Upper lobe of right lung (tissue), 1 donor: ENCODE data around the gene PPP1R36. TPM values are rescaled to one million over a fixed set of nuclear protein-coding genes. Genes with fewer than 3 reads are reported as not detected.

Experiments
- ATAC-seq: fragments of 200-7000 bp; cut with Tn5 transposase; one replicate; pipeline ENCODE4 v1.9.1; 2020; ENCODE audit warnings: mild to moderate bottlenecking, moderate library complexity
- DNase-seq: peaks from one replicate; pipeline ENCODE4 v3.0.0-alpha.2; 2020
- H3K27ac ChIP-seq: fragments of 200-600 bp; one replicate; pipeline ENCODE4 v1.8.0; 2022
- H3K27me3 ChIP-seq: fragments of 200-600 bp; one replicate; pipeline ENCODE4 v1.8.0; 2022; ENCODE audit warnings: mild to moderate bottlenecking
- H3K36me3 ChIP-seq: fragments of 200-600 bp; one replicate; pipeline ENCODE4 v1.8.0; 2022
- H3K4me1 ChIP-seq: fragments of 200-600 bp; one replicate; pipeline ENCODE4 v1.8.0; 2022
- H3K4me3 ChIP-seq: fragments of 200-600 bp; one replicate; pipeline ENCODE4 v1.8.0; 2022; ENCODE audit warnings: mild to moderate bottlenecking
- H3K9me3 ChIP-seq: fragments of 200-600 bp; one replicate; pipeline ENCODE4 v1.8.0; 2022
- intact Hi-C: fragments of 100-400 bp; cut with DNase I; formaldehyde crosslinking; loops from one replicate; pipeline ENCODE4 v1.11.0; 2022
- total RNA-seq: library from RNA; stranded (reverse); fragmentation: NEBNext Ultra II Directional; extraction: Animal tissue kit (Norgen Biotek cat#: 25700); gene quantifications from one replicate; pipeline ENCODE4 v1.2.1, GENCODE V29; 2021
- TF ChIP-seq, protein P1 (sequence below): fragments of 200-600 bp; IDR thresholded peaks from one replicate; pipeline ENCODE4 v1.8.0; 2022; ENCODE audit warnings: antibody characterized with exemption
- donor health status: DM: no; HTN: yes; CAD: no; lungs with severe emphysema.

Gene PPP1R36
- total RNA-seq, 1 donor from 2014 or later: 0.46 TPM

DNA sequence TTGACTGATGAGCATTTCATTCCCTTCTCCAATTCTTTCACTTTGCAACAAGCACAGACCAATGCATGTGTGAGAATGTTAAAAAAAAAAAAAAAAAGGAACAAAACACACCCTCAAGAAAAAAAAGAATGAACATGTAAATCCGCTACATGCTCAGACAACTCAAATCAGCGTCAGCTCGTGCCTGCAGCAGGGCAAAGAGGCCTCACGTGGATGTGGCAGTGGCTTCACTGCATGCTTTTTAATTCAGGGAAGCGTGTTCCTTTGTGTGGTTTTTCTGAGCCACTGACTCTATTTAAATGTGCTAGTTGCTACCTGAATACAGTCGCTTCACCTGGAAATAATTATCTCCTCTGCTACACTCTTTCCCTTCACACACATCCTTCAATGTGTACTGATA lies 55.1 kb downstream of the PPP1R36 start:
- TF ChIP-seq, protein P1, sequence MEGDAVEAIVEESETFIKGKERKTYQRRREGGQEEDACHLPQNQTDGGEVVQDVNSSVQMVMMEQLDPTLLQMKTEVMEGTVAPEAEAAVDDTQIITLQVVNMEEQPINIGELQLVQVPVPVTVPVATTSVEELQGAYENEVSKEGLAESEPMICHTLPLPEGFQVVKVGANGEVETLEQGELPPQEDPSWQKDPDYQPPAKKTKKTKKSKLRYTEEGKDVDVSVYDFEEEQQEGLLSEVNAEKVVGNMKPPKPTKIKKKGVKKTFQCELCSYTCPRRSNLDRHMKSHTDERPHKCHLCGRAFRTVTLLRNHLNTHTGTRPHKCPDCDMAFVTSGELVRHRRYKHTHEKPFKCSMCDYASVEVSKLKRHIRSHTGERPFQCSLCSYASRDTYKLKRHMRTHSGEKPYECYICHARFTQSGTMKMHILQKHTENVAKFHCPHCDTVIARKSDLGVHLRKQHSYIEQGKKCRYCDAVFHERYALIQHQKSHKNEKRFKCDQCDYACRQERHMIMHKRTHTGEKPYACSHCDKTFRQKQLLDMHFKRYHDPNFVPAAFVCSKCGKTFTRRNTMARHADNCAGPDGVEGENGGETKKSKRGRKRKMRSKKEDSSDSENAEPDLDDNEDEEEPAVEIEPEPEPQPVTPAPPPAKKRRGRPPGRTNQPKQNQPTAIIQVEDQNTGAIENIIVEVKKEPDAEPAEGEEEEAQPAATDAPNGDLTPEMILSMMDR: no peak
- no peaks in the 10 kb centered on the region for H3K36me3 ChIP-seq
- H3K4me1 ChIP-seq: no peaks in the 10 kb centered on the region
- peaks cover 12% of the 10 kb centered on the region for H3K27me3 ChIP-seq
- intact Hi-C loops: no loop called here
- H3K9me3 ChIP-seq: no peaks in the 10 kb centered on the region
- ATAC-seq (no peak), DNase-seq (no peak)
- H3K27ac ChIP-seq: no peak overlapping the region
- H3K4me3 ChIP-seq: no peak overlapping the region

DNA sequence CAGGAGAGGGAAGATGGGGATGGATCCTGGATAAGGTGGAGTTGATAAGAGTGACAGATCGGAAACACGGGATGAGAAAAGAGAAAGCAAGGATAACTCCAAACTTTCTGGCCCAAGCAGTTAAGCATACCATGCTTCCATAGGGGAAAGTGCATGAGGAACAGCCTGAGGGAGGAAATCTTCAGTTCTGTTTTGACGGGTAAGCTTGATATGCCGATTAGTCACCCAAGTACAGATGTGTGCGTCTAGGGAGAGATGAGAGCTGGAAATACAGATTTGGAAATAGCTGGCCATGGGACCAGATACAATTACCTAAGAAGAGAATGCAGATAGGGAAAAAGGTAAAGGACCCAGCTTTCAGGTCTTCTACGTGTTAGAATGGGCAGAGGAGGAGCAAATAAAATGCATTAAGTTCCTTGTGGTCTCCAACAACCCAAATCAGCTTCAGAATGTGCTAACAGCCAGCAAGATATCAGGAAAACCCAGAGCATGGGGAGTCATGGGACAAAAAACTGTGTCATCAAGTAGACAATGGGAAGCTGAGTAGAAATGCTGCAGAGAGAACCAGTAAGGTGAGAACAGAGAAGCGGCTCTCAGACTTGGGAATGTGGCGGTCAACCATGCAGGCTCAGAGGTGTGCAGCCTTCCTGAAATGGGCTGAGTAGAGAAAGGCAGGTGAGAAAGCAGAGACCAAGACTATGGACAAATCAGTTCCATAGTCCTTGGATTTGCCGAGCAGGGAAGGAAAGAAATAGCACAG lies 56.3 kb downstream of the PPP1R36 start:
- Histone ChIP-seq H3K4me1 (peaks cover 4% of the 10 kb centered on the region), H3K27ac (no peak overlapping the region), H3K27me3 (peaks cover 12% of the 10 kb centered on the region), H3K4me3 (no peak overlapping the region), H3K9me3 (no peaks in the 10 kb centered on the region), H3K36me3 (no peaks in the 10 kb centered on the region)
- DNase-seq (no peak), ATAC-seq (no peak)
- TF ChIP-seq, protein P1: no peak
- intact Hi-C loops: no loop called here

DNA sequence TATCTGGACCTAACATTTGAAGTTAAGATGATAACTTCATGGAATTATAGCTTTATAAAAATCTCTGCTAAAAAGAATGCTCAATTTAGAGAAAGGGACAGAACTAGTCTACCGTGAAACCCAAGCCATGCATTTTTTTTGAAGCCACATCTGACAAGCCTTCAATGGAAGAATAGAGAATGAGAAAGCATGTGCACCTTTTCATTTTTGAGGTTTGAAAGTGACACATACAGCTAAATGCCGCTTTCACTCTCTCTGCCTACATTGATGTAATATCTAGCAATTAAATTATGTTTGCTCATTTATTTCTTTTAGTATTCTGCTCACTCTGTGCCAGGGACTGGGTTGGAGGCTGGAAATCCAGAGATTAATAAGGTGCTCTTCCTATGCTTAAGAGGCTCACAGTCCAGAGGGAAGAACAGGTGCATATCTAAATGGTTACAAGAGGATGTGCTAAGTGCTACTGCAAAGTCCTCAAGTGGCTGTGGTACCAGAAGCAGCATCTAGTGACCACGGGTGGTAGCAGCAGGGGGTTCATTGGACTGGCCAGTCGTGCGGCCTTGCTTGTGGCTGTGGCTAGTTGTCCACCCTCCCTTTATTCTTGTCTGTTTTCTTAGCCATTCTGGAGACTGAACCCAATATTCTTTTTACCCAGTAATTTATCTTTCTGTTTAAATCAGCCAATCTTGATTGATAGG lies 60.4 kb downstream of the PPP1R36 start:
- H3K4me3 ChIP-seq: no peak overlapping the region
- no peaks in the 10 kb centered on the region for H3K27me3 ChIP-seq
- no peaks in the 10 kb centered on the region for H3K36me3 ChIP-seq
- TF ChIP-seq, protein P1: no peak
- intact Hi-C loops: no loop called here
- DNase-seq (no peak), ATAC-seq (no peak)
- H3K9me3 ChIP-seq: no peaks in the 10 kb centered on the region
- H3K4me1 ChIP-seq: peaks cover 13% of the 10 kb centered on the region
- no peak overlapping the region for H3K27ac ChIP-seq

DNA sequence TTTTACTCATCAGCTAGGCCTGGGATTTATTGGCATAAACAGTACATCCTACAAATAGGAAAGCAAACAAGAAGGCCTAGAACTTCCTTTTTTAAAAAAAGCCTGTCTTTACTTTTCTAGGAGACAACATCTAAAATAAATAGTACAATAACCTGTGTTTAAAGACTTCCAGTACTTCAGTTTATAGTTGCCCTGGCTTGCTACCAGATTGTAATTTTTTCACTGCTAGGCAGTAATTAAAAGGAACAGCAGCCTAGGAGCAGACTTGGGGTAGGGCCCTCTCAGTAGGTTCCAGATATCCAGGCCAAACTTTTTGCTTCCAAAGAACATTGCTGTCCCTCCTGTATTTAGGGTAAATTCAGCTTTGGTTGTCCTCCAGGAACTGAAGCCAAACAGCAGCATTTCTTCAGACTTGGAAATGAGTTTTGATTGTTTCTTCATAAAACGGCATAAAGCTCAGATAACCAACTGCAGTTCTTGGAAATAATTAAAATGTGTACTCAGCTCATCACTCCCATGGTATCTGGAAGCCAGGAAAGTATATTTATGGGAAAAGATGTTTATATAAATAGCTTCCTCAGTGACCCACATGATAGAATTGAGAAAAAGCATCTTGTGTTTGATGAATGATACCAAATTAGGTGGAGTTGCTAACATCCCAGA lies 61.7 kb downstream of the PPP1R36 start:
- Histone ChIP-seq H3K36me3 (no peaks in the 10 kb centered on the region), H3K4me1 (peaks cover 13% of the 10 kb centered on the region), H3K9me3 (no peaks in the 10 kb centered on the region), H3K4me3 (no peak overlapping the region), H3K27me3 (no peaks in the 10 kb centered on the region), H3K27ac (peak overlapping the region; percentile 38)
- intact Hi-C loops: no loop called here
- TF ChIP-seq, protein P1: no peak
- DNase-seq: no peak
- ATAC-seq: no peak

DNA sequence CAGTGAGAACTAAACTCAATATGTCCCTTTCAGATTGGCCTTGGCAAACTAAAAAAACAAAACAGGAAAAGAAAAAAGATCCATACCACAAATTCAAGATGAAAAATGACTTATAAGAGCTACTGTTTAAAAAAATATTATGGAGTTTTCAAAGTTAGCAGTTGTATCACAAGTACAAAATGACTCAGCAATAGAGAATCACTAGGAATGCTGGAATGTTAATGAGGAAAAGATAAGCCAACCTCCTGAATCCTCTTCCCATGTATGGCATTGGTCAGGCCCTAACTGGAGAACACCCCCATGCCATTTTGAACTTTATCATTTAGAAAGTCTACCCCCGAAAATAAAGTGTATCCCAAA lies 62.2 kb downstream of the PPP1R36 start:
- TF ChIP-seq, protein P1: no peak
- H3K27me3 ChIP-seq: no peaks in the 10 kb centered on the region
- DNase-seq (no peak), ATAC-seq (no peak)
- peak overlapping the region; percentile 45 for H3K27ac ChIP-seq
- no peak overlapping the region for H3K4me3 ChIP-seq
- intact Hi-C loops: no loop called here
- H3K9me3 ChIP-seq: no peaks in the 10 kb centered on the region
- H3K4me1 ChIP-seq: peaks cover 13% of the 10 kb centered on the region
- no peaks in the 10 kb centered on the region for H3K36me3 ChIP-seq
